Natural killer cell treated with Interleukin-12 subunit alpha and Interleukin-12 subunit beta and Interleukin-15 and Interleukin-18, amount 100 ng/mL, for 72 hours (primary cell): ENCODE data around the gene GLUD2. TPM values are rescaled to one million over a fixed set of nuclear protein-coding genes. Genes with fewer than 3 reads are reported as not detected.
"Not testable (repeated sequence)": the region's sequence is repeated elsewhere in the genome, so short reads cannot be mapped to it uniquely, and the experiment has no call there.

Experiments used
- ATAC-seq, 2 donors: fragments of 150-1000 bp; cut with Tn5 transposase in 1 of 2; sonication (Bioruptor Pico), chemical (Tn5 transposase) in 1 of 2; 2 replicates each; pipeline ENCODE4 v1.10.0; 2021
- DNase-seq: peaks from one replicate; pipeline ENCODE4 v3.0.0; 2022; ENCODE audit warnings: low spot score
- H3K27ac Mint-ChIP-seq, 2 donors: 1 replicate in 1 of 2; 2 replicates in 1 of 2; pipeline ENCODE4 v1.8.0; 2022; ENCODE audit warnings: mixed read lengths in 2 of 2, mild to moderate bottlenecking in 1 of 2, moderate library complexity in 1 of 2
- H3K27me3 Mint-ChIP-seq, 2 donors: 1 replicate in 1 of 2; 2 replicates in 1 of 2; pipeline ENCODE4 v1.8.0; 2022; ENCODE audit warnings: mixed read lengths in 2 of 2
- H3K36me3 Mint-ChIP-seq: one replicate; pipeline ENCODE4 v1.8.0; 2022; ENCODE audit warnings: mixed read lengths
- H3K4me1 Mint-ChIP-seq, 2 donors: 1 replicate in 1 of 2; 2 replicates in 1 of 2; pipeline ENCODE4 v1.8.0; 2022; ENCODE audit warnings: low read depth in 2 of 2, mixed read lengths in 2 of 2, mild to moderate bottlenecking in 1 of 2
- H3K4me3 Mint-ChIP-seq: one replicate; pipeline ENCODE4 v1.8.0; 2022; ENCODE audit warnings: mixed read lengths
- H3K9me3 Mint-ChIP-seq: 2 replicates; pipeline ENCODE4 v1.8.0; 2022; ENCODE audit warnings: mixed read lengths
- total RNA-seq, 2 donors: library from RNA; stranded (reverse); gene quantifications; one replicate each; pipeline ENCODE4 v1.2.3, GENCODE V29; 2022

Gene GLUD2
- under 1 TPM in 1 of 2 donors, not detected in 1; 0.14 TPM for total RNA-seq

DNA sequence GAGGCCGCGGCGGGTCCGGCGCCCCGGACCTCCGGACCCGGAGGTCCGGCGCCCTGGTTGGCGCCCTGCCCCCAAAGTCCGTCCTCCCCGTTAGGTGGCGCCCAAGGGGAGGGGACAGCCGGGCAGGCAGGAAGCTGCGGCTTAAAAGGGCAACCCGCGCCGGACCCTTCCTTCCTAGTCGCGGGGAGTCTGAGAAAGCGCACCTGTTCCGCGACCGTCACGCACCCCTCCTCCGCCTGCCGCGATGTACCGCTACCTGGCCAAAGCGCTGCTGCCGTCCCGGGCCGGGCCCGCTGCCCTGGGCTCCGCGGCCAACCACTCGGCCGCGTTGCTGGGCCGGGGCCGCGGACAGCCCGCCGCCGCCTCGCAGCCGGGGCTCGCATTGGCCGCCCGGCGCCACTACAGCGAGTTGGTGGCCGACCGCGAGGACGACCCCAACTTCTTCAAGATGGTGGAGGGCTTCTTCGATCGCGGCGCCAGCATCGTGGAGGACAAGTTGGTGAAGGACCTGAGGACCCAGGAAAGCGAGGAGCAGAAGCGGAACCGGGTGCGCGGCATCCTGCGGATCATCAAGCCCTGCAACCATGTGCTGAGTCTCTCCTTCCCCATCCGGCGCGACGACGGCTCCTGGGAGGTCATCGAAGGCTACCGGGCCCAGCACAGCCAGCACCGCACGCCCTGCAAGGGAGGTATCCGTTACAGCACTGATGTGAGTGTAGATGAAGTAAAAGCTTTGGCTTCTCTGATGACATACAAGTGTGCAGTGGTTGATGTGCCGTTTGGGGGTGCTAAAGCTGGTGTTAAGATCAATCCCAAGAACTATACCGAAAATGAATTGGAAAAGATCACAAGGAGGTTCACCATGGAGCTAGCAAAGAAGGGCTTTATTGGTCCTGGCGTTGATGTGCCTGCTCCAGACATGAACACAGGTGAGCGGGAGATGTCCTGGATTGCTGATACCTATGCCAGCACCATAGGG lies at the start of gene GLUD2:
TSS of gene GLUD2 (plus strand) at position 170 of the 979 bp plus-strand sequence. CDS start at position 245, 75 bp downstream.
- peak in 1 of 2 donors; percentile 67 for ATAC-seq
- H3K4me1 Mint-ChIP-seq, H3K27ac Mint-ChIP-seq, H3K4me3 Mint-ChIP-seq, H3K9me3 Mint-ChIP-seq, DNase-seq, H3K36me3 Mint-ChIP-seq: not testable (repeated sequence)
- peaks cover 12 to 17% of the 10 kb centered on the region in 2 donors for H3K27me3 Mint-ChIP-seq

DNA sequence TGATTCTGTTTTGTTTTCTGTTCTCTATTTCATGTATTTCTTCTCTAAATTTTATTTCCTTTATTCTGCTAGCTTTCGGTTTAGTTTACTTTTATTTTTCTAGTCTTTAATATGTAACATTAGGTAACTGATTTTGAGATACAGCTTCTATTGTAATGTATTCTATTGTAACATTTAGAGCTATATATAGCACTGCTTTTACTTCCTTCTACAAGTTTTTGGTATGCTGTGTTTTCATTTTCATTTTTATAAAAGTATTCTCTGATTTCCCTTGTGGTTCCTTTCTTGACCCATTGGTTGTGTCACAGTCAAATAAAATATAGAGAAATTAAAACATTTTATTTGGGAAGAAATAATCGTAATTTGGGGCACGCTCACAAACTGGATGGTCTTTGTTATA lies 48.0 kb upstream of the GLUD2 start:
- Mint-ChIP-seq H3K27me3 (peaks cover 0 to 2% of the 10 kb centered on the region in 2 donors), H3K36me3 (no peaks in the 10 kb centered on the region), H3K4me1 (no peaks in the 10 kb centered on the region), H3K27ac (no peak overlapping the region), H3K4me3 (no peak overlapping the region), H3K9me3 (no peaks in the 10 kb centered on the region)
- ATAC-seq: no peak
- no peak for DNase-seq

DNA sequence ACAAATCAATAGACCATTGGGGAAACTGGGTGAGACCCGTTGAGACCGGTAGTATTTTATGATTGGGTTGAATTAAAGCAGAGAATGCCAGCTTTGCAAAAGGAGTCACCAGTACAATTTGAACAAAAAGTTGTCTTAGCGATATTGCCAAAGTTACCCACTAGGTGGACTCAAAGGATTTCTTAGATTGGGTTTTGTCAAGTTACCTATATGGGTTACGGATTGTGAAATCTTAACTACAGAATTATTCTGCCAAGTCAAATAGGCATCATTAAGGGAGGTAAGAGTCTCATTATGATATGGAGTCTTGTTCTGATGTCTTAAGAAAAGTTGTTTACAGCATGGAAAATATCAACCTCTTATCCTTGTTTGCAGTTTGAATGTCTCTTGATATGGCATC lies 46.8 kb upstream of the GLUD2 start:
- Mint-ChIP-seq H3K4me1 (no peaks in the 10 kb centered on the region), H3K27me3 (no peaks in the 10 kb centered on the region), H3K4me3 (no peak overlapping the region), H3K36me3 (no peaks in the 10 kb centered on the region), H3K27ac (no peak overlapping the region), H3K9me3 (no peaks in the 10 kb centered on the region)
- ATAC-seq (no peak), DNase-seq (no peak)

DNA sequence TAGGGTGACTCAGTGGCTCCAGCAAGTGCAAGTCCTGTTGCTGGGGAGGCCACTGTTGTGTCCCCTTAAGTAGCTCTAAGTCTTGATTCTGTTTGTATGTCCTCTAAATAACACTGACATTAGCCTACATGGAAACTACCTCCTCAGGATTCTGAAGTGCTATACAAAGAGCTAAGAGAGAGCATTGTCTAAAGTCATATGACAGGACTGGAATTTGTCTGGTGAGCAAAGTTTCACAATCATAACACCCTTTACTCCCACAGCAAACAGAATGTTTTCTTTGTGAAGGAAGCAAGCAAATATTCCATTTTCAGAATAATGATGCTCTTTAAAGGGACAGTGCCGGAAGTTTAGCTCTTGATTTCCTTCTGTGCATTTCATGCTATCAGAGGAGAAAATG lies 38.5 kb upstream of the GLUD2 start:
- no peak overlapping the region for H3K4me3 Mint-ChIP-seq
- H3K27ac Mint-ChIP-seq: no peak overlapping the region
- no peak for DNase-seq
- H3K36me3 Mint-ChIP-seq: no peaks in the 10 kb centered on the region
- peaks cover 8 to 11% of the 10 kb centered on the region in 2 donors for H3K27me3 Mint-ChIP-seq
- no peaks in the 10 kb centered on the region for H3K4me1 Mint-ChIP-seq
- H3K9me3 Mint-ChIP-seq: no peaks in the 10 kb centered on the region
- ATAC-seq: no peak

DNA sequence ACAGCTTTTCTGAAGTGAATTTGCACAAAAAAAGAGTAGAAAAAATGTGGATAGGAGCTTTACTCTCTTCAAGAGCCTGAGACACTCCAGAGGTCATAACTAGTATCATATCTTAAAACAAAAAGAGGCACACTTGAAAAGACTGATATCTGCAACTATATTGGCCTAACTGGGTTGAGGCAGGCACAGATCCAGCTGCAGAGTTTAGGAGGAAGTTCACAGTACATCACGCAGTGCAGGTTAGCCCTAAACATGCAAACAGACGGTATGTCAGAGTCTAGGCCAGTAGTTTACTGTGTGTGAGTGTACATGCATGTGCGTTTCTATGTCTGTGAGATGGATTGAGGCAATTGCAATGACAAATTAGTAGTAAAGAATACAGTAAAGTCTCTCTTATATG lies 37.6 kb upstream of the GLUD2 start:
- ATAC-seq: no peak
- Mint-ChIP-seq H3K27me3 (peaks cover 8 to 15% of the 10 kb centered on the region in 2 donors), H3K9me3 (no peaks in the 10 kb centered on the region), H3K27ac (no peak overlapping the region), H3K36me3 (no peaks in the 10 kb centered on the region), H3K4me3 (no peak overlapping the region), H3K4me1 (no peaks in the 10 kb centered on the region)
- DNase-seq: no peak

DNA sequence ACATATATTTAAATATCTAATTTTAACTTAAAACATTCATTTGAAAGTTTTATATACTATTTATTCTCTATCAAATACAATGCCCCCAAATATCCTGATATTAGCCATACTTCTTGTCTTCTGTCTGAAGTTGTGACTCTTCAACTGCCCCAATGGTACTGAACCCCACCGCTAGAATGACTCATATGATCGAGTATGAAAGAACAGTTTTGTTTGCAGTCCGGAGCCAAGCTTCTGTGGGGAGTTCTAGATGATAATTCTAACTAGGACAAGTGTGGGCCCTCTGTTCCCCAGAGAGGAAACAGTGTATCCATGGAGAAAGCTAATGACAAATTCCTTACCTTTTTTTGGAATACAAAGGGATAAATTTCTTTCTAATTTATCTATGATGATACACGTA lies 37.2 kb upstream of the GLUD2 start:
- no peaks in the 10 kb centered on the region for H3K4me1 Mint-ChIP-seq
- no peak for ATAC-seq

DNA sequence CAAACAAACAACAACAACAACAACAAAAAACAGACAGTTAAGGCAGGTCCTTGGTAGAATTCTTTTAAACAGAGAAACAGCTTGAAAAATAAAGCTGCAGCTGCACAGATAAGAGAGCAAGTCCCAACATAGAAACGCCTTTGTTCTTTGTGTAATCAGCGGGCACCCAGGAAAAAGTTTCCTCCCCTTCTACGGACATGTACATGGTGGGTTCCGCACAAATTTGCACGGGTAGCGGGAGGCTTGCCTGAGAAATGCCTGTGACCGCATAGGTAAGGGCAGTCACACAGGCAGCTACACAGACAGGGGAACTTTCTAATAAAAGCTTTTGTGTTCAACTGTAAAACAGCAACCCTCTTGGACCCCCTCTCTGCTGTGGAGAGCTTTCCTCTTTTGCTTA lies 36.2 kb upstream of the GLUD2 start:
- Mint-ChIP-seq H3K27me3 (peaks cover 8 to 12% of the 10 kb centered on the region in 2 donors), H3K36me3 (no peaks in the 10 kb centered on the region), H3K4me1 (no peaks in the 10 kb centered on the region)

More for the DNA sequence above, 37.2 kb upstream of the GLUD2 start:
- H3K27me3 Mint-ChIP-seq: peaks cover 8 to 15% of the 10 kb centered on the region in 2 donors
- H3K36me3 Mint-ChIP-seq: no peaks in the 10 kb centered on the region
- no peak for DNase-seq
- no peak overlapping the region for H3K27ac Mint-ChIP-seq
- H3K9me3 Mint-ChIP-seq: no peaks in the 10 kb centered on the region
- H3K4me3 Mint-ChIP-seq: no peak overlapping the region

DNA sequence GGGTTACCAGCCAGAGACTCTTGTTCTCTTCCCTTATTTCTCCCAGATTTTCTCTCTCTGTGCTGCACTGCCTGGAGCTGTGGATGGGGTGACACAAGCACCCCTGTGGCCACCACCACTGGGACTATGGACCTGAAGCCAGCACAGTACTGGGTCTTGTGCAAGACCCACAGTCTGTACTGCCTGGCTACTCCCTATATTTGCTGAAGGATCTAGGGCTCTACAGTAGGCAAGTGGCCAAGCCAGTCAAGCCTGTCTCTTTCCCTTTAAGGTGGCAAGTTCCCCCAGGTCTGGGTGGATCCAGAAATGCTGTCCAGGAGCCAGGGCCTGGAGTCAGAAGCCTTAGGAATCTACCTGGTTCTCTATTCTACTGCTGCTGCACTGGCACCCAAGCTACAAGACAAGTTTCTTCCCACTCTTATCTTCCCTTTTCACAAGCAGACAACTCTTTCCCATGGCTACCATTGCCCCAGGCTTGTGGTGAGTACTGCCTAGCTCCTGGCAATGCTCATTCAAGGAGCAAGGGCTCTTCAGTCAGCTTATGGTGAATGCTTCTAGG lies 33.4 kb upstream of the GLUD2 start:
- no peak overlapping the region for H3K27ac Mint-ChIP-seq
- H3K4me1 Mint-ChIP-seq: no peaks in the 10 kb centered on the region
- ATAC-seq (peak in 1 of 2 donors; percentile 15), DNase-seq (no peak)
- no peaks in the 10 kb centered on the region for H3K36me3 Mint-ChIP-seq
- H3K4me3 Mint-ChIP-seq: no peak overlapping the region
- H3K27me3 Mint-ChIP-seq: peaks cover 6 to 8% of the 10 kb centered on the region in 2 donors
- H3K9me3 Mint-ChIP-seq: no peaks in the 10 kb centered on the region

More for the DNA sequence above, 36.2 kb upstream of the GLUD2 start:
- ATAC-seq: no peak
- no peak overlapping the region for H3K4me3 Mint-ChIP-seq
- H3K9me3 Mint-ChIP-seq: no peaks in the 10 kb centered on the region
- H3K27ac Mint-ChIP-seq: no peak overlapping the region
- no peak for DNase-seq

DNA sequence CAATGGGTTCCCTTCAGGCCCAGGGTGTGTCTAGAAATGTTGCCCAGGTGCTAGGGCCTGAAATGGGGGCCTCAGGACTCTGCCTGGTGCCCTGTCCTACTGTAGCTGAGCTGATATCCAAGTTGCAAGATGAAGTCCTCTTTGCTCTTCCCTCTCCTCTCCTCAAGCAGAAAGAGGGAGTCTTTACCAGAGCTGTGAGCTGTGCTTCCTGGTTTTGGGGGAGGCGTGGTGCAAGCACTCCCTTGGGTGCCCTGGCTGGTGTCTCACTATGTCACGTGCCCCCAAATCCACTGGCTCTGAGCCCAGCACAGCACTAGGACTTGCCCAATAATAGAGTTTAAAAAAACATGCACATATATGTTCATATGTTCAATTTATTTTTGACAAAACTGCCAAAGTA lies 32.6 kb upstream of the GLUD2 start:
- H3K9me3 Mint-ChIP-seq: no peaks in the 10 kb centered on the region
- H3K27me3 Mint-ChIP-seq: peaks cover 6 to 8% of the 10 kb centered on the region in 2 donors
- ATAC-seq (no peak), DNase-seq (no peak)
- H3K4me3 Mint-ChIP-seq: no peak overlapping the region
- H3K27ac Mint-ChIP-seq: no peak overlapping the region
- H3K36me3 Mint-ChIP-seq: no peaks in the 10 kb centered on the region
- no peaks in the 10 kb centered on the region for H3K4me1 Mint-ChIP-seq

DNA sequence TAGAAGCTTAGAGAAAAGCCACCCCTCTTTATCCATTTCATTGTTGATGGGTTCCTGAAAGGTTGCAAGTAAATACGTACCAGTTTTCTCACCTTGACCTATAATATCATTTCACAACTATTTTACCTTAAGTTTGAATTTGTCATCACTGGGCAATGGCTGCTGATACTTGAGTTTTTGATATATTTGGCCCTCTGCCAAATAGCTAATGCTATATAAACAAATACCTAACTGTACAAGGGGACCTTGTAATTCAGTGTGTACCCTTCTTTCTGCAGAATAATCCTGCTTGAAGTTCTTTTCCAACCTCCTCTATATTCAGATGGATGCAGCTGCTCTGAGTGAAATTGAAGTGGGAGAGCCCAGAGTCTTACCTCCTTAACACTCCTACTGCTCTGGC lies 19.0 kb upstream of the GLUD2 start:
- ATAC-seq (no peak), DNase-seq (no peak)
- no peaks in the 10 kb centered on the region for H3K9me3 Mint-ChIP-seq
- H3K36me3 Mint-ChIP-seq: no peaks in the 10 kb centered on the region
- peaks cover 0 to 10% of the 10 kb centered on the region in 2 donors for H3K27me3 Mint-ChIP-seq
- no peak overlapping the region for H3K4me3 Mint-ChIP-seq
- no peak overlapping the region for H3K27ac Mint-ChIP-seq
- H3K4me1 Mint-ChIP-seq: no peaks in the 10 kb centered on the region

DNA sequence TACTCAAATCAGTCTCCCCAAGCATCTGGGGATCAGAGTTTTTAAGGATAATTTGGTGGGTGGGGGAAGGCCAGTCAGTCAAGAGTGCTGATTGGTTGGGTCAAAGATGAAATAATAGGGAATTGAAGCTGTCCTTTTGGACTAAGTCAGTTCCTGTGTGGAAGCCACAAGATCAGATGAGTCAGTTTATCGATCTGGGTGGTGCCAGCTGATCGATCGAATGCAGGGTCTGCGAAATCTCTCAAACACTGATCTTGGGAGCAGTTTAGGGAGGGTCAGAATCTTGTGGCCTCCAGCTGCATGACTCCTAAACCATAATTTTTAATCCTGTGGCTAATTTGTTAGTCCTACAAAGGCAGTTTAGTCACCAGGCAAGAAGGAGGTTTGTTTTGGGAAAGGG lies 17.3 kb upstream of the GLUD2 start:
- no peak for DNase-seq
- Mint-ChIP-seq H3K36me3 (no peaks in the 10 kb centered on the region), H3K4me3 (no peak overlapping the region), H3K27ac (no peak overlapping the region), H3K9me3 (no peaks in the 10 kb centered on the region), H3K27me3 (peaks cover 0 to 13% of the 10 kb centered on the region in 2 donors), H3K4me1 (no peaks in the 10 kb centered on the region)
- ATAC-seq: no peak

DNA sequence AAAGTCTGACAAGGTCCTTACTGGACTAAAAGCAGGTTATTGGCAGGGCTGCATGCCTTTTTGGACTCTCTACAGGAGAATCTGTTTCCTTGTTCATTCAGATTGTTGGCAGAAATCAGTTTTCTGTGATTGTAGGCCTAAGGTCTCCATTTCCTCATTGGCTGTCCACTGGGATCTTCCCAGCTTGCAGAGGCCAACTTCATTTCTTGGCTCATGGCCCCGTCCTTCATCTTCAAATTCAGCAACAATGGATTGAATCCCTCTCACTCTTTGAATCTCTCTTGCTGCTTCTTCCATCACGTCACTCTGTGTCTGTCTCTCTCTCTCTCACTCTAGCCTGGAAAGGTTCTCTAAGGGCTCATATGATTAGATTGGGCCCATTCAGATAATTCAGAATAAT lies 14.9 kb upstream of the GLUD2 start:
- no peak for DNase-seq
- H3K4me3 Mint-ChIP-seq: no peak overlapping the region

DNA sequence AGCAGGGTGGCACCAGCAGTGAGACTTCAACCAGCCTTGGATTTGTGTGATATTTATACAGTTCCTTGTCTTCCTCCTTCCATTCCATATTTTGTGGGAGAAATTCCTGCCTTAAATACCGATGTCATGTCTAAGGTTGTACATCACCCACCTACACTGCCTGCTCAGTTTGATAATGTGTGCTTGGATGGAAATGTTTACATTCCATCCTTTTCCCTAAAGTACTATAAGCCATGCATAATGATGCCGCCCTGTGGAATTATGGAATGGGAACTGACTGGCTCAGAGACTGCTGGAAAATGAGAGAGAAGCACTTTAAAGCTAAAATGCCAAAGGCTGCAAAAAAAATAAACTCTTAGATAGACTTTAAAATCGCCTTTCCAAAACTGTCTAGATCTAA lies 11.3 kb upstream of the GLUD2 start:
- H3K27ac Mint-ChIP-seq: no peak overlapping the region
- no peak for ATAC-seq

More for the DNA sequence above, 14.9 kb upstream of the GLUD2 start:
- ATAC-seq: no peak
- no peaks in the 10 kb centered on the region for H3K36me3 Mint-ChIP-seq
- no peaks in the 10 kb centered on the region for H3K9me3 Mint-ChIP-seq
- no peak overlapping the region for H3K27ac Mint-ChIP-seq
- no peaks in the 10 kb centered on the region for H3K4me1 Mint-ChIP-seq
- H3K27me3 Mint-ChIP-seq: peaks cover 6 to 15% of the 10 kb centered on the region in 2 donors

DNA sequence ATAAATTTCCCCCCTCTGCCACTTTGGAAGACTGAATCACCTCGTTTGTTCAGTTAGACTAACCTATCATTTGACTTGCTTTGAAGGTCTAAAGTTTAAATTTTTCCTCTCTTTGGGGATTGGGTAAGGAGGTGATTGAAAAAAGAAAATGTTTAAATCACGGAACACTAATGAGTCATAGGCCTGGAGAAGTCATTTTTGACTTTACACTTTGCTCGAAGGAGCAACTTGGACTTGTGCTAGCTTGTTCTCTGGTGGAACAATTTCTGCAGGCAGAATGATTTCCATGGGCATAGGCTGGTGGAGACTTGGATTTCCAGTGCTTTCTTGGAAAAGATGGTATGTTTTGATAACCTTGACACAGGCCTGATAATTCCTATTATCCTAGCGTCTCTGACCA lies 10.5 kb upstream of the GLUD2 start:
- no peak overlapping the region for H3K4me3 Mint-ChIP-seq
- H3K27me3 Mint-ChIP-seq: peaks cover 6 to 14% of the 10 kb centered on the region in 2 donors
- no peak for DNase-seq
- no peaks in the 10 kb centered on the region for H3K36me3 Mint-ChIP-seq
- ATAC-seq: no peak
- H3K9me3 Mint-ChIP-seq: no peaks in the 10 kb centered on the region
- H3K4me1 Mint-ChIP-seq: no peaks in the 10 kb centered on the region
- no peak overlapping the region for H3K27ac Mint-ChIP-seq

More for the DNA sequence above, 11.3 kb upstream of the GLUD2 start:
- Mint-ChIP-seq H3K4me3 (no peak overlapping the region), H3K36me3 (no peaks in the 10 kb centered on the region), H3K9me3 (no peaks in the 10 kb centered on the region), H3K27me3 (peaks cover 6 to 14% of the 10 kb centered on the region in 2 donors), H3K4me1 (no peaks in the 10 kb centered on the region)
- DNase-seq: no peak
